ENCODE data around the gene CLCN5.

DNA sequence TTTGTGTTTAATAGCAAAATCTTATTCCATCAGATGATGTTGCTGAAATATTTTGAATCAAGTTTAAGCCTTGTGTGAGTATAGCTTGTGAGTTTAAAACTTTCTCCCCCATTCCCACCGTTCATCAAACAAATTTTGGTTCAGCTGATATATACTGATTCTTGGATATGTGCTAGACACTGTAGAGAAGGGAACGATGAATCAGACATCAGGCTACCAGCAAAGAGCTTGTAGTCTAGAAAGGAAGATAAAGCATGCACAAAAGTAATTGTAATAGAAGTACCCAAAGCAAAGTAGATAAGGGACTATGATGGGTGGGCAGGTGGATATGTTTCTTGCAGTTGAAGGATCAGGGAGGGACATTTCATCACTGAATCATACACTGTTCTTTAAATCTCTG is 146.5 kb downstream of the CLCN5 start:
- TF ChIP-seq, protein P1, sequence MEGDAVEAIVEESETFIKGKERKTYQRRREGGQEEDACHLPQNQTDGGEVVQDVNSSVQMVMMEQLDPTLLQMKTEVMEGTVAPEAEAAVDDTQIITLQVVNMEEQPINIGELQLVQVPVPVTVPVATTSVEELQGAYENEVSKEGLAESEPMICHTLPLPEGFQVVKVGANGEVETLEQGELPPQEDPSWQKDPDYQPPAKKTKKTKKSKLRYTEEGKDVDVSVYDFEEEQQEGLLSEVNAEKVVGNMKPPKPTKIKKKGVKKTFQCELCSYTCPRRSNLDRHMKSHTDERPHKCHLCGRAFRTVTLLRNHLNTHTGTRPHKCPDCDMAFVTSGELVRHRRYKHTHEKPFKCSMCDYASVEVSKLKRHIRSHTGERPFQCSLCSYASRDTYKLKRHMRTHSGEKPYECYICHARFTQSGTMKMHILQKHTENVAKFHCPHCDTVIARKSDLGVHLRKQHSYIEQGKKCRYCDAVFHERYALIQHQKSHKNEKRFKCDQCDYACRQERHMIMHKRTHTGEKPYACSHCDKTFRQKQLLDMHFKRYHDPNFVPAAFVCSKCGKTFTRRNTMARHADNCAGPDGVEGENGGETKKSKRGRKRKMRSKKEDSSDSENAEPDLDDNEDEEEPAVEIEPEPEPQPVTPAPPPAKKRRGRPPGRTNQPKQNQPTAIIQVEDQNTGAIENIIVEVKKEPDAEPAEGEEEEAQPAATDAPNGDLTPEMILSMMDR (IDR thresholded peaks at IDR 0.05) = no peak
- TF ChIP-seq POLR2AphosphoS5 (IDR thresholded peaks at IDR 0.05; ENCODE audit: insufficient read depth in 1 of 2, low read depth in 1 of 2) = no peak
